PC-9 (cell line): ENCODE results near the gene COL27A1.

ENCODE experiments used
- EZH2 ChIP-seq: fragments of 200-600 bp; sonication (generic); IDR thresholded peaks from 2 replicates; pipeline ENCODE4 v1.8.0; 2017; ENCODE audit warnings: antibody characterized with exemption, low read depth
- TF ChIP-seq, protein P1 (sequence below): fragments of 200-600 bp; sonication (generic); conservative IDR thresholded peaks from 2 replicates; pipeline ENCODE4 v1.6.1; 2017; ENCODE audit warnings: mixed run types, antibody characterized with exemption, mild to moderate bottlenecking, moderate library complexity

DNA sequence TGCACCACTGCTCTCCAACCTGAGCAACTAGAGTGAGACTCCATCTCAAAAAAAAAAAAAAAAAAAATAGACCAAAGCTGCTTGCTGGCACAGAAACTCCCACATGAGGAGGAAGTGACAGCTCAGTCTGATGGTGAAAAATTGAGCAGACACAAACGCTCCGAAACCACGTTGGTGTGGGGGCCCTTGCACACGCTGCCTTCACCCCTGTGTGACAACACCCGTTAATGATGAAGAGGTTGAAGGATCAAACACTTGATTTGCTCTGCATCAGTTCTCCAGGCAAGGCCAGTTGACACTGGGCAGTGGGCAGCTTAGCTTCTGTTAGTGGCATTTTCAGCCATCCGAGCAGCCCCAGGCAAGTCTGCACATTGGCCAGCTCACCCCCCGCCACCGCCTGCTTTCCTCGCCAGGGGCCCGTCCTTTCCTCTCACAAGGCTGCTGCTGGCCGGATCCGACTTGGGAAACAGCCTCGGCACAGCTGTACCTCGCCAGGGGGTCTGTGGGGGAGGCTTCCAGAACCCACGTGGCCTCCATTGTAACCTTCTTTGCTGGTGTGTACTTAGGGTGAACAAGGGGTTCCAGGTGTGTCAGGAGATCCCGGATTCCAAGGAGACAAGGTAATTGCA, 79.8 kb downstream of the COL27A1 start:
- TF ChIP-seq, protein P1, sequence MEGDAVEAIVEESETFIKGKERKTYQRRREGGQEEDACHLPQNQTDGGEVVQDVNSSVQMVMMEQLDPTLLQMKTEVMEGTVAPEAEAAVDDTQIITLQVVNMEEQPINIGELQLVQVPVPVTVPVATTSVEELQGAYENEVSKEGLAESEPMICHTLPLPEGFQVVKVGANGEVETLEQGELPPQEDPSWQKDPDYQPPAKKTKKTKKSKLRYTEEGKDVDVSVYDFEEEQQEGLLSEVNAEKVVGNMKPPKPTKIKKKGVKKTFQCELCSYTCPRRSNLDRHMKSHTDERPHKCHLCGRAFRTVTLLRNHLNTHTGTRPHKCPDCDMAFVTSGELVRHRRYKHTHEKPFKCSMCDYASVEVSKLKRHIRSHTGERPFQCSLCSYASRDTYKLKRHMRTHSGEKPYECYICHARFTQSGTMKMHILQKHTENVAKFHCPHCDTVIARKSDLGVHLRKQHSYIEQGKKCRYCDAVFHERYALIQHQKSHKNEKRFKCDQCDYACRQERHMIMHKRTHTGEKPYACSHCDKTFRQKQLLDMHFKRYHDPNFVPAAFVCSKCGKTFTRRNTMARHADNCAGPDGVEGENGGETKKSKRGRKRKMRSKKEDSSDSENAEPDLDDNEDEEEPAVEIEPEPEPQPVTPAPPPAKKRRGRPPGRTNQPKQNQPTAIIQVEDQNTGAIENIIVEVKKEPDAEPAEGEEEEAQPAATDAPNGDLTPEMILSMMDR: no peak
- TF ChIP-seq EZH2: no peak
